Glutamatergic neuron (in vitro differentiated cells): ENCODE data around the gene KAT8. TPM values are rescaled to one million over a fixed set of nuclear protein-coding genes. Genes with fewer than 3 reads are reported as not detected.

Source experiments
- DNase-seq: peaks from one replicate; pipeline ENCODE4 v3.0.0; 2022
- H3K27ac Mint-ChIP-seq: one replicate; pipeline ENCODE4 v1.8.0; 2020; ENCODE audit warnings: mild to moderate bottlenecking, mixed read lengths, inconsistent platforms; ENCODE audit not compliant: unreplicated experiment
- H3K27me3 Mint-ChIP-seq: one replicate; pipeline ENCODE4 v1.8.0; 2020; ENCODE audit warnings: mild to moderate bottlenecking, moderate library complexity, mixed read lengths, inconsistent platforms; ENCODE audit not compliant: unreplicated experiment
- H3K36me3 Mint-ChIP-seq: one replicate; pipeline ENCODE4 v1.8.0; 2020; ENCODE audit warnings: mild to moderate bottlenecking, mixed read lengths, inconsistent platforms; ENCODE audit not compliant: unreplicated experiment
- H3K4me1 Mint-ChIP-seq: one replicate; pipeline ENCODE4 v1.8.0; 2020; ENCODE audit warnings: mild to moderate bottlenecking, low read depth, mixed read lengths, inconsistent platforms; ENCODE audit not compliant: unreplicated experiment
- H3K4me3 Mint-ChIP-seq: one replicate; pipeline ENCODE4 v1.8.0; 2020; ENCODE audit warnings: mild to moderate bottlenecking, mixed read lengths, inconsistent platforms; ENCODE audit not compliant: unreplicated experiment
- H3K9me3 Mint-ChIP-seq: one replicate; pipeline ENCODE4 v1.8.0; 2020; ENCODE audit warnings: mild to moderate bottlenecking, moderate library complexity, mixed read lengths, inconsistent platforms; ENCODE audit not compliant: unreplicated experiment
- total RNA-seq: library from RNA; stranded (reverse); fragmentation: NEBNext Ultra II Directional; extraction: Animal tissue kit (Norgen Biotek cat#: 25700); gene quantifications from one replicate; pipeline ENCODE4 v1.2.1, GENCODE V29; 2021; ENCODE audit not compliant: unreplicated experiment
- TF ChIP-seq, protein P1 (sequence below): fragments of 200-600 bp; sonication (generic); IDR thresholded peaks from one replicate; pipeline ENCODE4 v1.5.0; 2021; ENCODE audit not compliant: partially characterized antibody, unreplicated experiment

KAT8 gene
- total RNA-seq, 1 donor from 2014 or later: 61.2 TPM

GRCh38 chr16:31080756-31081419 lies 36.6 kb upstream of the KAT8 start:
- H3K27ac Mint-ChIP-seq: peak overlapping the region; percentile 28
- TF ChIP-seq, protein P1, sequence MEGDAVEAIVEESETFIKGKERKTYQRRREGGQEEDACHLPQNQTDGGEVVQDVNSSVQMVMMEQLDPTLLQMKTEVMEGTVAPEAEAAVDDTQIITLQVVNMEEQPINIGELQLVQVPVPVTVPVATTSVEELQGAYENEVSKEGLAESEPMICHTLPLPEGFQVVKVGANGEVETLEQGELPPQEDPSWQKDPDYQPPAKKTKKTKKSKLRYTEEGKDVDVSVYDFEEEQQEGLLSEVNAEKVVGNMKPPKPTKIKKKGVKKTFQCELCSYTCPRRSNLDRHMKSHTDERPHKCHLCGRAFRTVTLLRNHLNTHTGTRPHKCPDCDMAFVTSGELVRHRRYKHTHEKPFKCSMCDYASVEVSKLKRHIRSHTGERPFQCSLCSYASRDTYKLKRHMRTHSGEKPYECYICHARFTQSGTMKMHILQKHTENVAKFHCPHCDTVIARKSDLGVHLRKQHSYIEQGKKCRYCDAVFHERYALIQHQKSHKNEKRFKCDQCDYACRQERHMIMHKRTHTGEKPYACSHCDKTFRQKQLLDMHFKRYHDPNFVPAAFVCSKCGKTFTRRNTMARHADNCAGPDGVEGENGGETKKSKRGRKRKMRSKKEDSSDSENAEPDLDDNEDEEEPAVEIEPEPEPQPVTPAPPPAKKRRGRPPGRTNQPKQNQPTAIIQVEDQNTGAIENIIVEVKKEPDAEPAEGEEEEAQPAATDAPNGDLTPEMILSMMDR: no peak
- H3K27me3 Mint-ChIP-seq: peaks cover 7% of the 10 kb centered on the region
- no peak for DNase-seq
- H3K36me3 Mint-ChIP-seq: no peaks in the 10 kb centered on the region
- peaks cover 9% of the 10 kb centered on the region for H3K4me1 Mint-ChIP-seq
- H3K9me3 Mint-ChIP-seq: peaks cover 12% of the 10 kb centered on the region
- H3K4me3 Mint-ChIP-seq: no peak overlapping the region

- peaks cover 10% of the 10 kb centered on the region for H3K4me1 Mint-ChIP-seq
- H3K36me3 Mint-ChIP-seq: no peaks in the 10 kb centered on the region
- H3K4me3 Mint-ChIP-seq: peak overlapping the region; percentile 45
- TF ChIP-seq, protein P1: no peak
- peaks cover 7% of the 10 kb centered on the region for H3K27me3 Mint-ChIP-seq
- H3K27ac Mint-ChIP-seq: no peak overlapping the region
- no peak for DNase-seq
- H3K9me3 Mint-ChIP-seq: peaks cover 12% of the 10 kb centered on the region
Observed at GRCh38 chr16:31081428-31082351, 35.8 kb upstream of the KAT8 start.

DNA sequence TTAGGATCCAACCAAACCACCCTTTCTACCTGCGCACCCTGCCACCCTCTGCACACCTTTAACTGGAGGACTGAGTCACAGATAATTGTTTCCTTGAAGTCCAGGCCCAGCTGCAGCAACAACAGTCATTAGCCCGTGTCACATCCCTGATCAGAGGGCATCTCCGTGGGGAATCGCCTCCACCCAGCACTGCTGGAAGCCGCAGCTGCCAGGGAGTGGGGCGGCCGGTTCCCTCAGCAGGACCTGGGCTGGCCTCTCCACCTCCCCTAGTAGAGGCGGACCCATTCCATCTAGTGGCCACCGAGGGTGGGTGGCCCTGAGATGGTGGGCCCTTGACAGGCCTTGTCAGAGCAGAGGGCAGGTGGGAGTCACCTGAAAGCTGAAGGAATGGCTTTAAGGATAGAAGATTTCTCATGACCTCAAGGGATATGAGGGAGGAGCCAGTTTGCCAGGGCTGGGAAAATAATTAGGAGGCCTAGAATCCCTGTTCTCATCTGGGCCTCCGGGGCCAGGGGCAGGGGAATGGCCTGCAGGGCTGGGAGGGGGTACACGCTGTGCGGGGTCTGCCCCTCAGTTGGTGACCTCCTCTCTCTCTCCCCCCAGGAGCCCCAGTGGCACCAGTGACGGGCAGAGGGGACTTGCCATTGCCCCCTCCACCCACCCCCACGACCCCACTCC lies 35.0 kb upstream of the KAT8 start:
- peaks cover 12% of the 10 kb centered on the region for H3K9me3 Mint-ChIP-seq
- peak overlapping the region; percentile 45 for H3K4me3 Mint-ChIP-seq
- H3K36me3 Mint-ChIP-seq: no peaks in the 10 kb centered on the region
- H3K27ac Mint-ChIP-seq: no peak overlapping the region
- H3K27me3 Mint-ChIP-seq: peaks cover 7% of the 10 kb centered on the region
- peaks cover 12% of the 10 kb centered on the region for H3K4me1 Mint-ChIP-seq
- no peak for DNase-seq
- TF ChIP-seq, protein P1: no peak

DNA sequence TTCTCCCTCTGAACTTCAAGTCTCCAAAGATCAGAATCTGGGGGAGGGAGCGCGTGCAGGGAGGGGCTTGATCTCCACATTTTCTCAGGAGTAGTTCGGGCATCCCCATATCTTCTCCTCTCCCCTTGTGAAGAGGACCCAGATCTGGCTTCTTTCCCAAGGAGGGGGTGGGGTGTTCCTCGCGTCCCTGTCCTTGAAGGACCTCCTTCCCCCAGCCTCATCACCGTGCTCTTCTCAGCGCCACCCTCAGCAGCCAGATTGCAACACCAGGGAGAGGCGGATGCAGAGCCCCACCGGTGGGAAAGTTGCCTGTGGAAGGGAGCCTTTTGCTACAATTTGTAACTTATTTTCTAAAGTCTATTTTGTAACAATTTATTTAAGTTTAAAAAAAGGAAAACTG lies 34.4 kb upstream of the KAT8 start:
- DNase-seq: no peak
- H3K27ac Mint-ChIP-seq: no peak overlapping the region
- peaks cover 7% of the 10 kb centered on the region for H3K27me3 Mint-ChIP-seq
- H3K9me3 Mint-ChIP-seq: peaks cover 12% of the 10 kb centered on the region
- no peaks in the 10 kb centered on the region for H3K36me3 Mint-ChIP-seq
- TF ChIP-seq, protein P1: no peak
- H3K4me3 Mint-ChIP-seq: no peak overlapping the region
- peaks cover 12% of the 10 kb centered on the region for H3K4me1 Mint-ChIP-seq
